Epithelial cell of esophagus (primary cell): ENCODE measurements around the gene DRC1.
"Not testable (repeated sequence)": the region's sequence is repeated elsewhere in the genome, so short reads cannot be mapped to it uniquely, and the experiment has no call there.

Experiments used
- DNase-seq: peaks from one replicate; pipeline ENCODE4 v3.0.0; 2010; ENCODE audit warnings: low read depth
- H3K4me3 ChIP-seq: 2 replicates; pipeline ENCODE4 v1.5.1; 2011; ENCODE audit warnings: mild to moderate bottlenecking, low read length, control low read depth
- TF ChIP-seq, protein P1 (sequence below): IDR thresholded peaks from 2 replicates; pipeline ENCODE4 v1.5.1; 2011; ENCODE audit warnings: low read depth, mild to moderate bottlenecking, low read length, control low read depth, inconsistent platforms; ENCODE audit not compliant: insufficient read depth; ENCODE audit errors: missing control alignments

DRC1 gene

DNA sequence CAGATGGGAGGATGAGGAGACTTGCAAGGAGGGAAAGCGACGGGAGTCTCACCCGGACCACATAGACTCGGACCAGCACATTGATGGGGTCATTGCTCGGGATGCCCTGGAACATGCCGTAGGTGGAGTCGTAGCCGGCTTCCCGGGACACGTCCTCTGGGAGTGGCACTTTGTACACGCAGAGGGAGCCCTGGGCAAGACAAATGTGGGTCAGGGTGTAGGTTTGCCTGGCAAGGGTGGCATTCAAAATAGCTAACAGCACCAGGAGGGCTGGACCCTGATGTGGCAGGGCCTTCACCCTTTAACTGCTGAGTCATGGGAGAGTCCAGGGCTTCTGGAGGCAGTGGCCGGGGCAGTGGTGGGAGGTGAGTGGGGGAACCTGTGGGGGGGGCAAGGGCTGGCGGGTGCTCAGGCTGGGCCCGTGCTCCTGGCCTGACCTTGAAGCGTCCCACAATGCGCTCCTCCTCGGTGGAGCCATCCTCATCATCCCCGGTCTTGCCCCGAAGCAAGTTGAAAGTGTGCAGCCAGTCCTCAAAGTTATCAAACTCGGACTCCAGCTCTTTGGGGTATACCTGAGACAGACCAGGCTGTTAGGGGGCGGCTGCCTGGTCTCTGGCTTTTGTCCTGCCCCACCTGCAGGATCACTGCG is 65.1 kb downstream of the DRC1 start:
- H3K4me3 ChIP-seq: no peak overlapping the region
- no peak for DNase-seq
- TF ChIP-seq, protein P1, sequence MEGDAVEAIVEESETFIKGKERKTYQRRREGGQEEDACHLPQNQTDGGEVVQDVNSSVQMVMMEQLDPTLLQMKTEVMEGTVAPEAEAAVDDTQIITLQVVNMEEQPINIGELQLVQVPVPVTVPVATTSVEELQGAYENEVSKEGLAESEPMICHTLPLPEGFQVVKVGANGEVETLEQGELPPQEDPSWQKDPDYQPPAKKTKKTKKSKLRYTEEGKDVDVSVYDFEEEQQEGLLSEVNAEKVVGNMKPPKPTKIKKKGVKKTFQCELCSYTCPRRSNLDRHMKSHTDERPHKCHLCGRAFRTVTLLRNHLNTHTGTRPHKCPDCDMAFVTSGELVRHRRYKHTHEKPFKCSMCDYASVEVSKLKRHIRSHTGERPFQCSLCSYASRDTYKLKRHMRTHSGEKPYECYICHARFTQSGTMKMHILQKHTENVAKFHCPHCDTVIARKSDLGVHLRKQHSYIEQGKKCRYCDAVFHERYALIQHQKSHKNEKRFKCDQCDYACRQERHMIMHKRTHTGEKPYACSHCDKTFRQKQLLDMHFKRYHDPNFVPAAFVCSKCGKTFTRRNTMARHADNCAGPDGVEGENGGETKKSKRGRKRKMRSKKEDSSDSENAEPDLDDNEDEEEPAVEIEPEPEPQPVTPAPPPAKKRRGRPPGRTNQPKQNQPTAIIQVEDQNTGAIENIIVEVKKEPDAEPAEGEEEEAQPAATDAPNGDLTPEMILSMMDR: no peak

DNA sequence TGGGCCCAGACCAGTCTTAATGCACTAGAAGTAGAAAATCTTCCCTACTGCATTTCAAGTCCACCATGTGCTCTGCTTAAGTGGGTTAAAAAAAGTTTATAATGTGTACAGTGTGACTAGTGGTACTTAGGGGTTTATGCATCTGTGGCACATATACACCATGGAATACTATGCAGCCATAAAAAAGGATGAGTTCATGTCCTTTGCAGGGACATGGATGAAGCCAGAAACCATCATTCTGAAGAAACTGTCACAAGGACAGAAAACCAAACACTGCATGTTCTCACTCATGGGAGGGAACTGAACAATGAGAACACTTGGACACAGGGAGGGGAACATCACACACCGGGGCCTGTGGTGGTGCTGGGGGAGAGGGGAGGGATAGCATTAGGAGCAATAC is 66.8 kb downstream of the DRC1 start:
- not testable (repeated sequence) for H3K4me3 ChIP-seq, DNase-seq

DNA sequence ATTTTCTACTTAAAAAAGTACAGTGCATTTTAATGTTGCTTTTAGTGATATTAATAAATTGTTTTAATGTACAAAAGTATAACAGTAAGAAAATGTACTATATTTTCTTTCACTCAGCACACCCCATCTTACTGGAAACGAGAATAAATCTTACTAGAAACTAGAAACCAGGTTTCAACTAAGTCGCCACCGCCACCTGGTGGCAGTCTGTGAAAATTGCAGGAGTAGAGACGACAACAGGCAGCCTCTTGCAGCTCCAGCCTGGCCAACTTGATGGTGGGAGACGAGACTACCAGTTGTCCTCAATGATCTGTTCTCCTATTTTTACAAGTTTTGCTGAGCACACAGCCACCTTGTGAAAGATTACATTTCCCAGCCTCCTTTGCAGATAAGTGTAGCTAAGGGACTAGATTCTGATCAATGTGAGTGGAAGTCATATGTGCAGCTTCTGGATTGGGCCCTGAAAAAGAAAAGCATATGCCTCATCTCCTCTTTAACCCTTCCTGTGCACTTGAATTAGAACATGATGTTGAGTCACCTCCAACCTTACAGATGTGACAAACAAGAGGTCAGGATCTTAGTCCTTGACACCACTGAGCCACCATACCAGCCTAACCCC is 67.5 kb downstream of the DRC1 start:
- DNase-seq: peak; percentile 61
- no peak overlapping the region for H3K4me3 ChIP-seq
- TF ChIP-seq, protein P1: peak; percentile 64

DNA sequence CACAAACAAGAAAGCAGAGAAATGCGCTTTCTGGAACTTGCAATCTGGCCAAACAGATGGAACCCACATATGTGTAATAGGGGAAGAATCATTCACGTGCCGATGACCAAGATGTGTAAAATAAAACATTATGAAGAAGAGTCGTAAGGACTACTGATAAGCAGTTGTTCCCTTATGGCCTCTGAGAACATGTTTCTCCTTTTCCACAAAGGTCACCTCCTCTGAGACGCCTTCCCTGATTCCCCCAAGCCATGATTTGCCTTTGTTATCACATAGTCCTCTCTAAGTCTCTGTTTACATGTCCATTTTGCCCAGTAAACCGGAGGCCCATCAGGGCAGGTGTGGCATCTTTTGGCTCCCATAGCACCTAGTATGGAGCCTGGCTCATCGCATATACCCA is 68.2 kb downstream of the DRC1 start:
- TF ChIP-seq, protein P1: no peak
- no peak for DNase-seq
- no peak overlapping the region for H3K4me3 ChIP-seq

DNA sequence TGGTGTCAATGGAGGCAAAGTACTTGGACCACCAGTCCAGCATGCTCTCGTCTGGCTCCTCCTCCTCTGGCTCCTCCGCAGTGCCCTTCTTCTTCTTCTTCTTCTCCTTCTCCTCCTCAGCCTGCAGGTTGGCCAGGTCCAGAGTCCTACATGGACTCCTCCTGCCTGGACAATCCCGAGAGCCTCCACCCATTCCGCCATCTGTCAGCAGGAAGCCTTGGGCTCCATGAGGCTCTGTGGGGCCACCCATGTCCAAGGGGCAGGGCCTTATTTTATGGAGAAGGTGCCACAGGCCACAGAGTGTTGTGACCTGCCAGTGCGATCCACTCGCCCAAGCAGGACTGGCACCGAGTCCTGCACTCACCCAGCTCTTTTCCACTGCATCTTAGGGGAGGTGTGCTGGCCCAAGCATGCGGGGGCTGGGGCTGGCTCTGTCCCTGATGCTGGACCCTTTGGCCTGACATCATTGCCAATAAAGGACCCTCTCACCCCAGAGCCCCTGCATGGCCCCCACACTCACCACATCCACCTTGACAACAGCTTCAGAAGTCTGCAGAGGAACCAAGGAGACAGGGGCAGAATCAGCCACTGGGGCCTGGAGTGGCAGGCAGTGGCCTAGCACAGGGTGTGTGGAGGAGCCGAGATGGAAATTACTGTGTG is 69.0 kb downstream of the DRC1 start:
- no peak overlapping the region for H3K4me3 ChIP-seq
- no peak for DNase-seq
- TF ChIP-seq, protein P1: no peak

DNA sequence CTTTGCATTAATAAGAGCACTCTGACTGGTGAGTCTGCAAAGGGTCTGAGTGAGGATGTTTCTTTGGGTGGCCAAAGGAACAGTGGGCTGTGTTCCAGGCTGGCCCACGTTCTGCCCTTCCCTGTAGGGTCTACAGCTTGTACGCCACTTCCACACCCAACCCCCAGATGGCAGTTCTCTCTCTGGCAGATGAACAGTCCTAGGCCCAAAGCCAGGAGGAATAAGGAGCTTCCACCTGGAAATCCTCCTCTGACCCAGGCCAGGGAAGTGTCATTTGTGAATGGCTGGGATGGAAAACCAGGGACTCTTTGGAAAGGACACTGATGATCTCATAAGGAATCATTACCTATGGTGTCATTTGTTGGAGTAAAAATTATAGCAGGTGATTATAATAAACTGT is 69.6 kb downstream of the DRC1 start:
- TF ChIP-seq, protein P1: no peak
- H3K4me3 ChIP-seq: no peak overlapping the region
- no peak for DNase-seq

DNA sequence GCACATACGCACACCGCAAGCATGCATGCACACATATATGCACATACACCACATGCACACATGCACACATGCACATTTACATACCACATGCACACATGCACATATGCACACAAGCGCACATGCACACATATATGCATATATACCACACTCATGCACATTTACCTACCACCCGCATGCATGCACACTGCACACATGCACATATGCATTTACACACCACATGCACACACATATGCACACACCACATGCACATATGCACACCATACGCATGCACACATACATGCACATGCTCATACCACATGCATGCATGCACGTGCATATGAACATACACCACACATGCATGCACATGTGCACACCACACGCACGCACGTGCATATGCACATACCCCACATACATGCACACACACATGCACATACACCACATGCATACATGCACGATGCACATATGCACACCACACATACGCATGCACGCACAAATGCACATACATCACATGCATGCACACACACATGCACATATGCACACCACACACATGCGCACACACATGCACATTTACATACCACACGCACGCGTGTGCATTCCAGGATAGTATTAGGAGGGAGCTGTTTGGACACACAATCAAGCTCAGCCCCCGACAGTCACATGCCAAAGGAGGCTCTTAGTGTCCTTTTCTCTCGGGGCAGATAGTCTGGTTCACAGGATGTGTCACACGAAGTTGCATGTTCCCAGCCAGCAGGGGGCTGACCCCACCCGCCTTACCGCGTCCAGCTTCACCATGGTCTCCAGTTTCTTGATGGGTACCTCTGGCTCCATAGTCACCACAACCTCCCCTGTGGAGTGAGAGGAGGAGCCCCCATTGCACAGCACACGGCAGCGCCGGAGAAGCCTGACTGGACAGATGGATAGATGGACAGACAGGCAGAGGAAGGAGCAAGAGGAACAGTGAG is 70.3 kb downstream of the DRC1 start:
- TF ChIP-seq, protein P1: no peak
- DNase-seq: no peak
- H3K4me3 ChIP-seq: no peak overlapping the region
